GM18498 (cell line): ENCODE measurements around the gene ARFGEF3.
"Not testable (repeated sequence)": the region's sequence is repeated elsewhere in the genome, so short reads cannot be mapped to it uniquely, and the experiment has no call there.

ENCODE experiments used
- ATAC-seq: cut with Tn5 transposase; IDR thresholded peaks from one replicate; pipeline ENCODE4 v1.9.1; 2021; ENCODE audit warnings: mild to moderate bottlenecking, moderate library complexity; ENCODE audit not compliant: unreplicated experiment

Gene ARFGEF3

GRCh38 chr6:138271451-138271850 is 109.7 kb downstream of the ARFGEF3 start:
- no peak for ATAC-seq

- no peak for ATAC-seq
Measured at GRCh38 chr6:138272533-138273315, 111.0 kb downstream of the ARFGEF3 start.

- ATAC-seq, result no peak
Measured at GRCh38 chr6:138275976-138276375, 114.2 kb downstream of the ARFGEF3 start.

- no peak for ATAC-seq
Measured at GRCh38 chr6:138277835-138278234, 116.1 kb downstream of the ARFGEF3 start.

- no peak for ATAC-seq
Measured at GRCh38 chr6:138278326-138278725, 116.6 kb downstream of the ARFGEF3 start.

DNA sequence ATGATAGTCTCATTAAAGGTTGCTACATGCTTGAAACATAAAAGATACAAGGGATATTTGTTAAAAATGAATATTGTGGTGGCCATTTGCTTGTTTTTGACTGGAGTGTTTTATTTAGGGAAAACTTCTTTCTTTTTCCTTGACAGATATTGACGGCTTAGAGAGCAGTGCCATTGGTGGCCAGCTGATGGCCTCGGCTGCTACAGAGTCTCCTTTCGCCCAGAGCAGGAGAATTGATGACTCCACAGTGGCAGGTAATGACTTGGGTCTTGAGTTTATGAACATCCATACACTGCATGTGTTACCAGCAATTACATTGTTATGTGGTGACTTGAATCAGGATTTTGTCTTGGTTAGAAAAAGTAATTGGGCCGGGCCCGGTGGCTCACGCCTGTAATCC is 124.1 kb downstream of the ARFGEF3 start:
- no peak for ATAC-seq

DNA sequence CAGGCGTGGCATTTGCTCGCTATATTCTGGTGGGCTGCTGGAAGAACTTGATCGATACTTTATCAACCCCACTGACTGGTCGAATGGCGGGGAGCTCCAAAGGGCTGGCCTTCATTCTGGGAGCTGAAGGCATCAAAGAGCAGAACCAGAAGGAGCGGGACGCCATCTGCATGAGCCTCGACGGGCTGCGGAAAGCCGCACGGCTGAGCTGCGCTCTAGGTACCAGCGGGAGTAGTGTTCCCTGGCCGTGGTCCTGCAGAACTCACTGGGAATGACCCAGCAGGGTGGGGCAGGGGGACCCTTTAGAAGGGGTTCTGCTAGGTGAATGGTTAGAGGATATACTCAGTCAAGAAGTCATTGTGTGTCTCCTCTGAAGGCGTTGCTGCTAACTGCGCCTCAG is 125.0 kb downstream of the ARFGEF3 start:
- no peak for ATAC-seq

- ATAC-seq, result peak; percentile 72
Measured at GRCh38 chr6:138287144-138287955, 125.6 kb downstream of the ARFGEF3 start.

DNA sequence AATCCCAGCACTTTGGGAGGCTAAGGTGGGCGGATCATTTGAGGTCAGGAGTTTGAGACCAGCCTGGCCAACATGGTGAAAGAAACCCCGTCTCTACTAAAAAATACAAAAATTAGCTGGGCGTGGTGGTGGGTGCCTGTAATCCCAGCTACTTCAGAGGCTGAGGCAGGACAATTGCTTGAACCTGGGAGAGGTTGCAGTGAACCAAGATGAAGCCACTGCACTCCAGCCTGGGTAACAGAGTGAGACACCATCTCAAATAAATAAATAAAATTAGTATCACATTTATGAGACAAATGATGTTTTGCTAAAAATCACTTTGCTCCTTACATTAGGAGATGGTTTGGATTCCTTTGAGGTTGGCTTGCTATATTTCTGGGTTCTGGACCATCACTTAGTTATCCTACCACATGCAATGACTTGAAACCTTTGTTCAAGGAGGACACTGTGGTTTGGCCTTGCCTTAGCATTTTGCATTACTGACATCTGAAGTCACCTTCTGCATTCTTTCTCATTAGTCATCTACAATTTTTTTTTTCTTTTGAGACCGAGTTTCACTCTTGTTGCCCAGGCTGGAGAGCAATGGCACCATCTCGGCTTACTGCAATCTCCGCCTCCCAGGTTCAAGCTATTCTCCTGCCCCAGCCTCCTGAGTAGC is 126.8 kb downstream of the ARFGEF3 start:
- not testable (repeated sequence) for ATAC-seq

DNA sequence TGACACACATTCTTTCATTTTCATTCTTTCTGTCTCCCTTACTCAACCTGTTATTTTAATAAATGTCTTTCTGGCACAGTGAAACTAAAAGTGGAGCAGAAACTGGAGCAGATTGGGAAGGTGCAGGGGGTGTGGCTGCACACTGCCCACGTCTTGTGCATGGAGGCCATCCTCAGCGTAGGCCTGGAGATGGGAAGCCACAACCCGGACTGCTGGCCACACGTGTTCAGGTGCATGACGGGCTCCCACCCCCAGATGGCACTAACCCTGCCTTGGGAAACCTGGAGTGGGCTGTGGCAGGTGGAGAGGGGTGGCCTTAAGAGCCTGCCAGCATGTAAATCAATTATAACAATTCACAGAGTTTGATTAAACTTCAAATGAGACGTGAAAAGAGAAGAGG is 128.0 kb downstream of the ARFGEF3 start:
- no peak for ATAC-seq

- no peak for ATAC-seq
Measured at GRCh38 chr6:138290423-138290962, 128.8 kb downstream of the ARFGEF3 start.

DNA sequence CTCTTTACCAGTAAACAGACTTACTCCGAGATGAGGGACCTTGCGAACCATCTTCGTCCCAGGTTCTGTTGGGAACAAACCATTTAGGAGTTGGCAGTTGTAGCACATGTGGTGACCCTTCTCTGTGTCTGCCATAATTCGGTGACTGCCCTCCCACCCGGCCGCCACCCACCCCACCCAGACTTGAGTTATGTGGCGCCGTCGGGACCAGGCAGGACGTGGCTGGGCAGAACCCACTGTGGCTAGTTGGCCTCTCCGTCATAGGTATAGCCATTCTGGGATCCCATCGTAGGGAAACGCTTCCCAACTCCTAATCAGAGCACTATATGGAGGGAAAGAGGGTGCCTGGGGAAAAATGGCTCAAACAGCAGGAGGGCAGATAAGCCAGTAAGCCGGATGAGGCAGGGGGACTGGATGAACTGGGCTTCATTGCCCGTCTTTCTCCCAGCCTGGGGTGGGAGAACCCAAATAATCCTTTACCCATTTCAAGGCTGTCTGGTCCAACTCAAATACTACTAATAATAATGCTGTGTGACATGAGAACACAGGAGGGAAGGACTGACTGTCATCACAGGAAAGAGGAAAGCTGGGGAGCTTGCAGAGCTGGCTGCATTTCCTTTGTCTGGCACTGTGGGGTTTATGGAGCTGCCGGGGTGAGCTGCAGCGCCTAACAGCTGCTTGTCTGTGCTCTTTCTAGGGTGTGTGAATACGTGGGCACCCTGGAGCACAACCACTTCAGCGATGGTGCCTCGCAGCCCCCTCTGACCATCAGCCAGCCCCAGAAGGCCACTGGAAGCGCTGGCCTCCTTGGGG is 129.5 kb downstream of the ARFGEF3 start:
- ATAC-seq, result no peak

DNA sequence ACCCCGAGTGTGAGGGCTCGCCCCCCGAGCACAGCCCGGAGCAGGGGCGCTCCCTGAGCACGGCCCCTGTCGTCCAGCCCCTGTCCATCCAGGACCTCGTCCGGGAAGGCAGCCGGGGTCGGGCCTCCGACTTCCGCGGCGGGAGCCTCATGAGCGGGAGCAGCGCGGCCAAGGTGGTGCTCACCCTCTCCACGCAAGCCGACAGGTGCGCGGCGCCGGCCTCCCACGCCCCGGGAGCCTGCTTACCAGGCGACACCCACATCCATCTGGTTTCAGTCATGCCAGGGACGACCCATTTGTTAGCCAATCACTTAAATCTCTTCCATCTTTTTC is 130.1 kb downstream of the ARFGEF3 start:
- no peak for ATAC-seq

GRCh38 chr6:138292482-138292881 is 130.7 kb downstream of the ARFGEF3 start:
- no peak for ATAC-seq

- ATAC-seq, result no peak
Measured at GRCh38 chr6:138293428-138294395, 132.0 kb downstream of the ARFGEF3 start.

GRCh38 chr6:138296381-138296780 is 134.6 kb downstream of the ARFGEF3 start:
- ATAC-seq, result no peak

- no peak for ATAC-seq
Measured at GRCh38 chr6:138296786-138297185, 135.0 kb downstream of the ARFGEF3 start.

DNA sequence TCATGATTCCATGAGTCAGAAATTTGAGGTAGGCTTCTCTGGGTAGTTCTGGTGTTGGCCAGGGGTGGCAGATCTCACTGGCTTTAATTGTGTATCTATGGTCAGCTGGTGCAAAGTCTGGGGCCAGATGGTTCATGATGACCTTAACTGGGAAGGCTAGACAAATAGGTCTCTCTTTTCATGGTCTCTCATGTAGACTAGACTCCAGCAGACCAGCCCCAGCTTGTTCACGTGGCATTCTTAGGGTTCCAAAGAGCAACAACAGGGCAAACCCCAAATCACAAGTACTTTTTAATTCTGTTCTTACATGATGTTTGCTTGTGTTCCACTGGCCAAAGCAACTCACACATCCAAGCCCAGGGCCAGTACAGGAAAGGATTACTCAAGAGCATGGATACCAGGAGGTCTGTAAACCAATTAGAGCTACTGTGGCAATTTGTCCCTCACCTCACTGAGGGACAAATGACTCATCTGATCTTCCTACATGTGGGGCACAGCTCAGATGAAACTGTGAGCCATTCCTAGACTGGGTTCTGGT is 136.1 kb downstream of the ARFGEF3 start:
- ATAC-seq, result no peak

- no peak for ATAC-seq
Measured at GRCh38 chr6:138300469-138300868, 138.7 kb downstream of the ARFGEF3 start.
